Kasumi-1 (cell line): ENCODE results near the gene RRP8.

Experiments
- DNase-seq, 2 experiments: peaks; one replicate each; lab custom pipeline; 2025; lab: John Stamatoyannopoulos, UW

Gene RRP8

GRCh38 chr11:6617315-6617781, 13.9 kb upstream of the RRP8 start:
- peak in 1 of 2 experiments; percentile 16 for DNase-seq

- DNase-seq, result no peak
Observed at GRCh38 chr11:6616596-6617250, 13.3 kb upstream of the RRP8 start.

GRCh38 chr11:6615882-6616585, 12.6 kb upstream of the RRP8 start:
- DNase-seq, result no peak

GRCh38 chr11:6615046-6615445, 11.6 kb upstream of the RRP8 start:
- no peak for DNase-seq

GRCh38 chr11:6614446-6614845, 11.0 kb upstream of the RRP8 start:
- no peak for DNase-seq

GRCh38 chr11:6613496-6613895, 10.1 kb upstream of the RRP8 start:
- DNase-seq, result no peak

- DNase-seq, result peak; percentile 93 to 96
Observed at GRCh38 chr11:6612213-6613041, 9.0 kb upstream of the RRP8 start, which contains the start of gene TAF10. TSS of gene TAF10 (minus strand) at chr11:6612216. CDS start at chr11:6612189, 27 bp downstream.

- DNase-seq, result no peak
Observed at GRCh38 chr11:6611963-6612212, 8.5 kb upstream of the RRP8 start.

- DNase-seq, result peak in 1 of 2 experiments; percentile 43
Observed at GRCh38 chr11:6611092-6611962, 7.9 kb upstream of the RRP8 start.

- no peak for DNase-seq
Observed at GRCh38 chr11:6610591-6610990, 7.2 kb upstream of the RRP8 start.

GRCh38 chr11:6609502-6610015, 6.1 kb upstream of the RRP8 start:
- DNase-seq, result no peak

GRCh38 chr11:6608726-6609501, 5.5 kb upstream of the RRP8 start:
- no peak for DNase-seq

GRCh38 chr11:6608011-6608410, 4.6 kb upstream of the RRP8 start:
- DNase-seq, result no peak

GRCh38 chr11:6607190-6607795, 3.9 kb upstream of the RRP8 start:
- no peak for DNase-seq

GRCh38 chr11:6606471-6607189, 3.2 kb upstream of the RRP8 start:
- DNase-seq, result peak; percentile 63 to 67

- DNase-seq, result no peak
Observed at GRCh38 chr11:6604790-6605189, 1.4 kb upstream of the RRP8 start.

GRCh38 chr11:6604081-6604626, 738 bp upstream of the RRP8 start:
- DNase-seq, result peak; percentile 54 to 70

- DNase-seq, result peak in 1 of 2 experiments; percentile 7
Observed at GRCh38 chr11:6602096-6602940, 1.1 kb downstream of the RRP8 start.
